Inflammatory macrophage (primary cell): ENCODE results near the gene MAEA.

Experiments
- DNase-seq, 2 donors: peaks; one replicate each; pipeline ENCODE4 v3.0.0-alpha.2; 2020 to 2022

Gene MAEA

GRCh38 chr4:1380368-1381151 lies 90.9 kb downstream of the MAEA start:
- no peak for DNase-seq

DNA sequence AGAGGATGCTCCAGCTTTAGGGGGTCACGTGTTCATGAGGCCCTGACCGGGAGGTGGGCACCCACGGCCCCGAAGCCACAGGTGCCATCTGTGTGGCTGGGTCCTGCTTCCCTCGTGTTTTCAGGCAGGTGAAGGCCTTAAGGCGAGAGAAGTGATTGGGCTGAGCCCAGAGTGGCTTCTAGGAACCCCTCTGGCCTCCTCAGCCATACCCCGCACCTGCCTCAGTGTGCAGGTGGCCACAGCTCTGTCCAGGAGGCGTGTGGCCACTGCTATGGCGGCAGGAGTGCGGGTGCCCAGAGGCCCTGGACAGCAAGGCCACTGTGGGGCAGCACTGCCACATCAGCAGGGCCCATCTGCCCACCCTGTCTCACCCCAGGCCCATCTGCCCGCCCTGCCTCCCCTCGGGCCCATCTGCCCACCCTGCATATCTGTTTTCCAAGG lies 91.5 kb downstream of the MAEA start:
- DNase-seq = no peak

- DNase-seq = no peak
Measured at GRCh38 chr4:1381944-1382541, 92.4 kb downstream of the MAEA start.

GRCh38 chr4:1382776-1383727 lies 93.4 kb downstream of the MAEA start:
- DNase-seq = no peak

DNA sequence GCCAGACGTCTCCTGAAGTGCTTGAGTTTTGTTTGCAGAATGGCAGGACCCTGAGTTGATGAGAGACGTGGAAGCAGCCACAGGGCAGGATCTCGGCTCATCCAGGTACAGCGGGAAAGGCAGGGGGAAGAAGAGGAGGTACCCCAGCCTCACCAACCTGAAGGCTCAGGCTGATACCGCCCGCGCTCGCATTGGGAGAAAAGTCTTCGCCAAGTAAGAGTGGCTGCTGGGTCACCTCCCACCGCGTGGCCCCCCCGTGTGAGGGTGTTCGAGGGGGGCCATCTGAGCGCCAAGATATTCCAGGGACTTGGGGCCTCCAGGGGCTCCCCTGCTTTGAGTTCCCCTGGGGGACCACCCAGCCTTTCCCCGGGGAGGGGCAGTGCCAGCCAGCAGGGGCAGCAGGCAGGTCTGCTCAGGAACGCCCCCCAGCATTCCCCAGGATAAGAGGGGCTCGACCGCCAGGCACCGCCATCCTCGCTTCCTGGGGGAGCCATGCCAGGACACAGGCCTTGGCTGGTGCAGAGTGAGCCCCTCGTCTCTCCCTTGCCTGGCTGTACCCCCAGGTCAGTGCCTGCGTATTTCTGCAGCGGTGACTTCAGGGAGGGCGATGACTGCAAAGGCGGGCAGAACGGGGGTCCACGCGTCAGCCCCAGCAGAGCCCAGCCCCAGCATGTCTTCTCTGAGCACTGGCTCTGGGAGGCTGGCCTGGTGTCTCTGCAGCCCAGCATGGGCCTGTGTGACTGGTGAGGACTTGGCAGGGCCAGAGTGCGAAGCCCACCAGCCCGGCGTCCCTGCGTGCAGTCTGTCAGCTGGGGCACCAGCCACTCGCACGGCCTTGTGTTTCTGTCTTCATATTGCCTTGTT lies 94.3 kb downstream of the MAEA start:
- DNase-seq = no peak

DNA sequence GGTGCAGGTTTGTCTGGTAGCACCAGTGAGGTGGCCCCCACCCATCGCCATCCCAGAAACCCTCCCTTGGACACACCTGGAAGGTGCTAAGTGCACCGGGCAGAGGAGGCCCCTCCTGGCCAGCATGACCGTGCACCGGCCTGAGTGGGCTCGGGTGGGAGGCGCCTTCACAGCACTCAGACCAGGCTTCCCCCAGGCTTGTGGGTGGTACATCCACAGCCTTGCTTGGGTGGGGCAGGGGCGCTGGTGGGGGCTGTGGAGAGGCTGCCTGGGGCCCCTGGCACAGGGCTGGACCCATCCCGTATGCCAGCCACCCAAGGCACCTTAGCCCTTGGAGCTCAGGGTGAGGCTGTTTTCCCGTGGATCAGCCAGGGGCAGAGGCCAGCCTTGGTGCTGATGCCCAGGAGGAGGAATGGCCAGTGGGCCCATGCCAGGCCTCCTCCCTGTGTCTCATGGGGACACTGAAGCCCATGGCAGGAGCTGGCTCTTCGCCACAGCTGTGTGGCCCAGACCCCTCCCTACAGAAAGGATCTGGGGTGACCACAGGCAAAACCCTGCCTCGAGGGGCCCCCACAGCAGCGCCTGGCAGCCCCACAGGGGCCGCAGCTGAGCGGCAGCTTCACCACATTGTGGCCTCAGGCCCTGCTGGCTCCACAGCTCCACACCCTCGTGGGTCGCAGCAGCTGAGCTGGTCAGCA lies 95.1 kb downstream of the MAEA start:
- no peak for DNase-seq

DNA sequence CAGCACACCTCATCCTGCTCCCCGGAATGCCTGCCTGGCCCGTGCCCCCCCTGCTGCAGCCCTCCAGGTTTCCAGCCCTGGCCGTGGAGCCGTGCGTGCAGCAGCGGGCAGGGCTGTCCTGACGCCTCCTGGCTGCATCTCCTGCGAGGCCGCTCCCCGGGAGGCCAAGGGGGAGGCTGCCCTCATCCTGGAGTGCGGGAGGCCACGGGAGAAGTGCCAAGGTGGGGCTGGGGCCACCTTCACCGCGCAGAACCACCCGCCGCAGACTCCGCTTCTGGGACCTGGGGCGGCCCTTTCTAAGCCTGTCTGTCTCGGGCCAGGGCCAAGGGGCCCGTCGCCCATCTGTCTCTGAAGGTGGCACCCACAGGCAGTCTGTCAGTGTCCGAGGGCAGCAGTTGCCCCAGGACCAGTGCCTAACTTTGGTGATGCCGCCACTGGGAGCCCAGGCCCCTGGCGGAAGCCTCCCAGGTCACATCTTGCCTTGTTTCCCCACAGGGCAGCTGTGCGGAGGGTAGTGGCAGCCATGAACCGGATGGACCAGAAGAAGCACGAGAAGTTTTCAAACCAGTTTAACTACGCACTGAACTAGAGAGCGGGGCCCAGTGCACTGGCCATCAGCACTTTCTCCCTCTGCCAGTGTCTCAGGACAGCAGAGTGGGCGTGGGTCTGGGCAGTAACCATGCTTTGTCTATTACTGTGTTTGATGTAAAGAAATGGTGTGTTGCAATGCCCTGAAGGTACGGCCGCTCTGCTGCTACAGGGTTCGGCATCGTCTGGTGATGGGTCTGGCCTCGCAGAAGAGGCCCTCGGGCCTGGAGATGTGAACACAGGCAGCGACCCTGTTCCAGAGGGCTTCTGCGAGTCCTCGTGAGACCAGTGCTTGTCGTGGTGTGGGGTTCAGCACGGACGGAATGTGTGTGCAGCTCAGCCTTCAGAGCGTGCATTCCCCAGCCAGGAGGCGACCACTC lies 96.0 kb downstream of the MAEA start:
- DNase-seq = no peak
